IMR-90 (cell line): ENCODE data around the gene BATF. TPM values are rescaled to one million over a fixed set of nuclear protein-coding genes. Genes with fewer than 3 reads are reported as not detected.

Experiments
- ATAC-seq: fragments of 200-7000 bp; cut with Tn5 transposase; 2 replicates; pipeline ENCODE4 v1.9.1; 2020; ENCODE audit warnings: low read depth, mild to moderate bottlenecking, moderate library complexity
- BruUV-seq: library from RNA; stranded (reverse); fragments of 400-500 nt; replicated peaks from 2 replicates; lab custom pipeline; 2021; lab: Mats Ljungman, UMichigan
- CTCF ChIA-PET: fragments of 300-600 bp; formaldehyde crosslinking; extraction: SDS; loops from one replicate; lab custom pipeline; 2021; ENCODE audit warnings: antibody characterized with exemption; lab: Yijun Ruan, JAX
- POLR2A ChIA-PET: fragments of 300-600 bp; sonication (Branson Sonifier 250); formaldehyde crosslinking; loops from one replicate; lab custom pipeline; 2022; ENCODE audit warnings: antibody characterized with exemption; ENCODE audit not compliant: unreplicated experiment; lab: Charles Lee
- DNase-seq: peaks from one replicate; pipeline ENCODE4 v3.0.0; 2013
- H2AFZ ChIP-seq: replicated peaks from 2 replicates; pipeline ENCODE3; 2013; ENCODE audit warnings: low read length, mild to moderate bottlenecking; ENCODE audit not compliant: poor library complexity
- H2AK5ac ChIP-seq: 2 replicates; pipeline ENCODE4 v1.6.1; 2013; ENCODE audit warnings: low read depth, low read length, inconsistent platforms
- H2AK9ac ChIP-seq: replicated peaks from 2 replicates; pipeline ENCODE3; 2013; ENCODE audit warnings: mild to moderate bottlenecking, low read depth, low read length, moderate library complexity; ENCODE audit not compliant: poor library complexity
- H2BK120ac ChIP-seq: 2 replicates; pipeline ENCODE4 v1.6.1; 2013; ENCODE audit warnings: low read depth, low read length, inconsistent platforms
- H2BK15ac ChIP-seq: 3 replicates; pipeline ENCODE4 v1.6.1; 2013; ENCODE audit warnings: low read depth, low read length, inconsistent platforms
- H2BK20ac ChIP-seq: 2 replicates; pipeline ENCODE4 v1.6.1; 2013; ENCODE audit warnings: low read depth, mild to moderate bottlenecking, inconsistent platforms, low read length, moderate library complexity
- H2BK5ac ChIP-seq: 2 replicates; pipeline ENCODE4 v1.6.1; 2013; ENCODE audit warnings: mild to moderate bottlenecking, low read depth, low read length, inconsistent platforms; ENCODE audit not compliant: poor library complexity, severe bottlenecking
- H3K14ac ChIP-seq: replicated peaks from 2 replicates; pipeline ENCODE4 v1.6.1; 2013; ENCODE audit warnings: low read depth, low read length, inconsistent platforms
- H3K18ac ChIP-seq: 2 replicates; pipeline ENCODE4 v1.6.1; 2013; ENCODE audit warnings: low read depth, low read length, control low read depth
- H3K23ac ChIP-seq: 2 replicates; pipeline ENCODE4 v1.6.1; 2013; ENCODE audit warnings: low read depth, low read length, inconsistent platforms
- H3K27ac ChIP-seq: 2 replicates; pipeline ENCODE4 v1.5.1; 2013; ENCODE audit warnings: mild to moderate bottlenecking, control low read depth, low read length; ENCODE audit not compliant: insufficient read depth
- H3K27me3 ChIP-seq: 2 replicates; pipeline ENCODE4 v1.6.1; 2013; ENCODE audit warnings: low read length; ENCODE audit not compliant: control insufficient read depth, insufficient read depth
- H3K36me3 ChIP-seq: 2 replicates; pipeline ENCODE4 v1.6.1; 2013; ENCODE audit warnings: low read length, mixed read lengths; ENCODE audit not compliant: control insufficient read depth, insufficient read depth
- H3K4ac ChIP-seq: 2 replicates; pipeline ENCODE4 v1.6.1; 2013; ENCODE audit warnings: low read depth, low read length, inconsistent platforms
- H3K4me1 ChIP-seq: 2 replicates; pipeline ENCODE4 v1.6.1; 2013; ENCODE audit warnings: low read length, mixed read lengths; ENCODE audit not compliant: control insufficient read depth, insufficient read depth
- H3K4me2 ChIP-seq: 2 replicates; pipeline ENCODE4 v1.6.1; 2013; ENCODE audit warnings: low read depth, mild to moderate bottlenecking, control low read depth, low read length, moderate library complexity
- H3K4me3 ChIP-seq: 2 replicates; pipeline ENCODE4 v1.5.1; 2013; ENCODE audit warnings: low read depth, mild to moderate bottlenecking, control low read depth, low read length, moderate library complexity; ENCODE audit not compliant: insufficient read depth
- H3K56ac ChIP-seq: 2 replicates; pipeline ENCODE4 v1.6.1; 2013; ENCODE audit warnings: low read length, inconsistent platforms; ENCODE audit not compliant: insufficient read depth; ENCODE audit errors: extremely low read depth
- H3K79me1 ChIP-seq, 2 experiments: 2 replicates each; pipeline ENCODE4 v1.6.1; 2013; ENCODE audit warnings: low read length in 2 of 2, inconsistent platforms in 1 of 2, low read depth in 1 of 2
- H3K9ac ChIP-seq: 2 replicates; pipeline ENCODE4 v1.6.1; 2013; ENCODE audit warnings: low read depth, low read length, control low read depth
- H3K9me1 ChIP-seq: 2 replicates; pipeline ENCODE4 v1.6.1; 2013; ENCODE audit warnings: low read length, inconsistent platforms; ENCODE audit not compliant: insufficient read depth
- H3K9me3 ChIP-seq: 2 replicates; pipeline ENCODE4 v1.6.1; 2013; ENCODE audit warnings: low read length; ENCODE audit not compliant: control insufficient read depth, insufficient read depth
- H4K20me1 ChIP-seq: 2 replicates; pipeline ENCODE4 v1.6.1; 2013; ENCODE audit warnings: low read length, inconsistent platforms; ENCODE audit not compliant: insufficient read depth
- H4K5ac ChIP-seq: 2 replicates; pipeline ENCODE4 v1.6.1; 2013; ENCODE audit warnings: mild to moderate bottlenecking, low read depth, low read length, control low read depth
- H4K8ac ChIP-seq, 2 experiments: 2 replicates each; pipeline ENCODE4 v1.6.1; 2013; ENCODE audit warnings: low read depth in 2 of 2, low read length in 2 of 2, control low read depth in 1 of 2, inconsistent platforms in 1 of 2
- H4K91ac ChIP-seq: 2 replicates; pipeline ENCODE4 v1.6.1; 2013; ENCODE audit warnings: low read depth, low read length, inconsistent platforms; ENCODE audit not compliant: insufficient read depth
- BHLHE40 ChIP-seq: fragments of 150-350 bp; IDR thresholded peaks from 2 replicates; pipeline ENCODE4 v1.6.1; 2016; ENCODE audit warnings: mild to moderate bottlenecking, low read depth, low read length
- CEBPB ChIP-seq: IDR thresholded peaks from 2 replicates; pipeline ENCODE4 v1.6.1; 2012; ENCODE audit warnings: low read depth, low read length, improper control_type of control experiment
- CTCF ChIP-seq: conservative IDR thresholded peaks from 2 replicates; pipeline ENCODE4 v1.5.1; 2012; ENCODE audit warnings: mild to moderate bottlenecking, low read depth, low read length, improper control_type of control experiment
- ELK1 ChIP-seq: fragments of 150-350 bp; IDR thresholded peaks from 2 replicates; pipeline ENCODE4 v1.6.1; 2016; ENCODE audit warnings: low read depth, mild to moderate bottlenecking, low read length, moderate library complexity, borderline replicate concordance
- FOS ChIP-seq: fragments of 150-350 bp; IDR thresholded peaks from 2 replicates; pipeline ENCODE4 v1.6.1; 2016; ENCODE audit warnings: low read depth, low read length
- MAFK ChIP-seq: IDR thresholded peaks from 2 replicates; pipeline ENCODE4 v1.6.1; 2012; ENCODE audit warnings: low read depth, low read length, improper control_type of control experiment
- MXI1 ChIP-seq: IDR thresholded peaks from 2 replicates; pipeline ENCODE4 v1.6.1; 2012; ENCODE audit warnings: low read depth, mild to moderate bottlenecking, low read length, moderate library complexity, borderline replicate concordance
- NFE2L2 ChIP-seq: fragments of 150-350 bp; IDR thresholded peaks from 2 replicates; pipeline ENCODE4 v1.6.1; 2016; ENCODE audit warnings: low read depth, mild to moderate bottlenecking, low read length
- POLR2A ChIP-seq: IDR thresholded peaks from 2 replicates; pipeline ENCODE4 v1.6.1; 2012; ENCODE audit warnings: mild to moderate bottlenecking, low read depth, low read length
- RAD21 ChIP-seq: IDR thresholded peaks from 2 replicates; pipeline ENCODE4 v1.6.1; 2012; ENCODE audit warnings: low read length, improper control_type of control experiment
- RFX5 ChIP-seq: IDR thresholded peaks from 2 replicates; pipeline ENCODE4 v1.8.0; 2012; ENCODE audit warnings: low read depth, mild to moderate bottlenecking, low read length, moderate library complexity
- SMC3 ChIP-seq: fragments of 150-350 bp; IDR thresholded peaks from 2 replicates; pipeline ENCODE4 v1.6.1; 2016; ENCODE audit warnings: low read depth, mild to moderate bottlenecking, antibody characterized with exemption, low read length, moderate library complexity
- WGBS, 2 experiments: methylation state at CpG; one replicate each; pipeline versions ENCODE4 v1.1.5 to v1.1.7; 2013; ENCODE audit warnings: missing lambda C conversion rate in 2 of 2; ENCODE audit not compliant: insufficient read length in 1 of 2; ENCODE audit errors: extremely low coverage in 2 of 2; 5-methylcytosine and 5-hydroxymethylcytosine counted together
- dilution Hi-C: fragments of 300-500 bp; cut with HindIII; formaldehyde crosslinking; loops from one replicate; pipeline ENCODE4 v1.14.3; 2018; ENCODE audit warnings: low sequenced_read_pairs; ENCODE audit not compliant: unreplicated experiment
- in situ Hi-C: fragments of 300-500 bp; cut with MboI; formaldehyde crosslinking; loops from 3 replicates; pipeline ENCODE4 v1.14.3; 2019; ENCODE audit warnings: low sequenced_read_pairs, inconsistent platforms, mixed read lengths
- intact Hi-C: fragments of 100-400 bp; cut with micrococcal nuclease; formaldehyde crosslinking; loops from 2 replicates; pipeline ENCODE4 v1.10.0; 2022
- polyA plus RNA-seq, 3 experiments: library from polyadenylated mRNA; depleted of rRNA; stranded (reverse); fragments of >200 nt; gene quantifications; 2 replicates each; pipeline ENCODE4 v1.2.3, GENCODE V29; 2012; ENCODE audit warnings: low replicate concordance in 1 of 3
- total RNA-seq: library from RNA; depleted of rRNA; stranded (reverse); fragments of >200 nt; gene quantifications from 2 replicates; pipeline ENCODE4 v1.2.3, GENCODE V29; 2012
- TF ChIP-seq, protein P1 (sequence below): fragments of 150-350 bp; IDR thresholded peaks from 2 replicates; pipeline ENCODE4 v1.6.1; 2017; ENCODE audit warnings: mild to moderate bottlenecking, antibody characterized with exemption, low read length, low read depth

The BATF gene
- total and polyA plus RNA-seq, 2 of the 4 experiments (the other 2 are of a cell fraction) = not detected

GRCh38 chr14:75589931-75590330, 67.7 kb downstream of the BATF start:
- Histone ChIP-seq H2BK20ac (no peak overlapping the region), H3K18ac (no peak overlapping the region), H4K20me1 (no peaks in the 10 kb centered on the region), H3K56ac (no peak overlapping the region), H3K4ac (no peak overlapping the region), H4K8ac (no peak overlapping the region), H2AK5ac (no peak overlapping the region), H2AFZ (no peak overlapping the region), H2AK9ac (no peak overlapping the region), H3K9ac (no peak overlapping the region), H3K4me3 (no peak overlapping the region), H2BK15ac (no peak overlapping the region), H4K5ac (no peak overlapping the region), H3K9me3 (peaks cover 2% of the 10 kb centered on the region; the same call in 1 of the 2 replicates), H2BK5ac (no peak overlapping the region), H3K23ac (no peak overlapping the region), H3K4me2 (no peak overlapping the region), H3K9me1 (no peaks in the 10 kb centered on the region), H3K36me3 (no peaks in the 10 kb centered on the region), H4K91ac (no peak overlapping the region), H2BK120ac (no peak overlapping the region), H3K27ac (no peak overlapping the region), H3K27me3 (peaks cover 26% of the 10 kb centered on the region), H3K4me1 (no peaks in the 10 kb centered on the region), H3K79me1 (no peaks in the 10 kb centered on the region), H3K14ac (no peak overlapping the region)
- dilution Hi-C loops = no loop called here
- CTCF ChIA-PET = no interaction called here
- POLR2A ChIA-PET = no interaction called here
- ATAC-seq (no peak), DNase-seq (no peak)
- 53% methylated on average over 6 of the region's 6 CpGs; no CpG with 5 or more reads in 1 of the 2 experiments for WGBS, 2 experiments
- in situ Hi-C loops = no loop called here
- BruUV-seq = no TSS peak
- intact Hi-C loops = no loop called here
- TF ChIP-seq CEBPB = no peak
- TF ChIP-seq, protein P1, sequence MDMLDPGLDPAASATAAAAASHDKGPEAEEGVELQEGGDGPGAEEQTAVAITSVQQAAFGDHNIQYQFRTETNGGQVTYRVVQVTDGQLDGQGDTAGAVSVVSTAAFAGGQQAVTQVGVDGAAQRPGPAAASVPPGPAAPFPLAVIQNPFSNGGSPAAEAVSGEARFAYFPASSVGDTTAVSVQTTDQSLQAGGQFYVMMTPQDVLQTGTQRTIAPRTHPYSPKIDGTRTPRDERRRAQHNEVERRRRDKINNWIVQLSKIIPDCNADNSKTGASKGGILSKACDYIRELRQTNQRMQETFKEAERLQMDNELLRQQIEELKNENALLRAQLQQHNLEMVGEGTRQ = no peak
- TF ChIP-seq BHLHE40 = no peak
- no peak for TF ChIP-seq CTCF
- TF ChIP-seq MXI1 = no peak
- no peak for TF ChIP-seq FOS
- no peak for TF ChIP-seq POLR2A
- TF ChIP-seq RAD21 = no peak
- no peak for TF ChIP-seq SMC3
- no peak for TF ChIP-seq MAFK
- TF ChIP-seq NFE2L2 = no peak
- no peak for TF ChIP-seq ELK1
- no peak for TF ChIP-seq RFX5
